ENCODE data around the gene KRTAP12-1. TPM values are rescaled to one million over a fixed set of nuclear protein-coding genes. Genes with fewer than 3 reads are reported as not detected.
"Not testable (repeated sequence)": the region's sequence is repeated elsewhere in the genome, so short reads cannot be mapped to it uniquely, and the experiment has no call there.

The KRTAP12-1 gene
- total RNA-seq, 1 donor from 2014 or later, result not detected

- Mint-ChIP-seq H3K27ac (ENCODE audit: unreplicated experiment) (peak overlapping the region; percentile 67), H3K4me3 (no peak overlapping the region), H3K36me3 (ENCODE audit: low read depth) (peaks cover 6% of the 10 kb centered on the region), H3K27me3 (ENCODE audit: low read depth) (peaks cover 46% of the 10 kb centered on the region), H3K4me1 (peaks cover 33% of the 10 kb centered on the region), H3K9me3 (peaks cover 6% of the 10 kb centered on the region)
- no peak for DNase-seq (ENCODE audit: low read depth, low spot score)
- TF ChIP-seq, protein P1, sequence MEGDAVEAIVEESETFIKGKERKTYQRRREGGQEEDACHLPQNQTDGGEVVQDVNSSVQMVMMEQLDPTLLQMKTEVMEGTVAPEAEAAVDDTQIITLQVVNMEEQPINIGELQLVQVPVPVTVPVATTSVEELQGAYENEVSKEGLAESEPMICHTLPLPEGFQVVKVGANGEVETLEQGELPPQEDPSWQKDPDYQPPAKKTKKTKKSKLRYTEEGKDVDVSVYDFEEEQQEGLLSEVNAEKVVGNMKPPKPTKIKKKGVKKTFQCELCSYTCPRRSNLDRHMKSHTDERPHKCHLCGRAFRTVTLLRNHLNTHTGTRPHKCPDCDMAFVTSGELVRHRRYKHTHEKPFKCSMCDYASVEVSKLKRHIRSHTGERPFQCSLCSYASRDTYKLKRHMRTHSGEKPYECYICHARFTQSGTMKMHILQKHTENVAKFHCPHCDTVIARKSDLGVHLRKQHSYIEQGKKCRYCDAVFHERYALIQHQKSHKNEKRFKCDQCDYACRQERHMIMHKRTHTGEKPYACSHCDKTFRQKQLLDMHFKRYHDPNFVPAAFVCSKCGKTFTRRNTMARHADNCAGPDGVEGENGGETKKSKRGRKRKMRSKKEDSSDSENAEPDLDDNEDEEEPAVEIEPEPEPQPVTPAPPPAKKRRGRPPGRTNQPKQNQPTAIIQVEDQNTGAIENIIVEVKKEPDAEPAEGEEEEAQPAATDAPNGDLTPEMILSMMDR (conservative IDR thresholded peaks at IDR 0.05), result no peak
These were observed 13.2 kb upstream of the KRTAP12-1 start for GRCh38 chr21:44695184-44695583.

DNA sequence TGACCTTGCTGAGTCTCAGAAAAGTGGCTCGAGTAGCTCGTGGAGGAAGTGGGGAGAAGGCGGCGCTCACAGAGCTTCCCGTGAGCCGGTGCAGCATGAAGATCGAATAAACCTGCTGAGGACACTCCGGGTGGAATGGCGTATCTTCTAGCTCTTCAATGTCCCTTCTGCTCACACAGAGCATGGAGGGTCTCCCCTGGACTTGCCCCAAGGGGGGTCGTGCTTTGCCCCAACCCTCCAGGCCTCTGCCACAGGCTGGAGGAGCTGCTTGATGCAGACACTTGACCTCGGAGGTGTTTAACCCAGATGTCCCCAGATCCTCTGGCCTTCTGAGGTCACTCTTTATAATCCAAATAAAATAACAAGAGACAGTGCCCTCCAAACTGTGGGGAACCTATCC lies 12.8 kb upstream of the KRTAP12-1 start:
- Mint-ChIP-seq H3K27ac (ENCODE audit: unreplicated experiment) (no peak overlapping the region), H3K27me3 (ENCODE audit: low read depth) (peaks cover 45% of the 10 kb centered on the region), H3K9me3 (peaks cover 6% of the 10 kb centered on the region), H3K4me1 (peaks cover 29% of the 10 kb centered on the region), H3K36me3 (ENCODE audit: low read depth) (peaks cover 6% of the 10 kb centered on the region), H3K4me3 (no peak overlapping the region)
- TF ChIP-seq, protein P1 (conservative IDR thresholded peaks at IDR 0.05), result no peak
- no peak for DNase-seq (ENCODE audit: low read depth, low spot score)

DNA sequence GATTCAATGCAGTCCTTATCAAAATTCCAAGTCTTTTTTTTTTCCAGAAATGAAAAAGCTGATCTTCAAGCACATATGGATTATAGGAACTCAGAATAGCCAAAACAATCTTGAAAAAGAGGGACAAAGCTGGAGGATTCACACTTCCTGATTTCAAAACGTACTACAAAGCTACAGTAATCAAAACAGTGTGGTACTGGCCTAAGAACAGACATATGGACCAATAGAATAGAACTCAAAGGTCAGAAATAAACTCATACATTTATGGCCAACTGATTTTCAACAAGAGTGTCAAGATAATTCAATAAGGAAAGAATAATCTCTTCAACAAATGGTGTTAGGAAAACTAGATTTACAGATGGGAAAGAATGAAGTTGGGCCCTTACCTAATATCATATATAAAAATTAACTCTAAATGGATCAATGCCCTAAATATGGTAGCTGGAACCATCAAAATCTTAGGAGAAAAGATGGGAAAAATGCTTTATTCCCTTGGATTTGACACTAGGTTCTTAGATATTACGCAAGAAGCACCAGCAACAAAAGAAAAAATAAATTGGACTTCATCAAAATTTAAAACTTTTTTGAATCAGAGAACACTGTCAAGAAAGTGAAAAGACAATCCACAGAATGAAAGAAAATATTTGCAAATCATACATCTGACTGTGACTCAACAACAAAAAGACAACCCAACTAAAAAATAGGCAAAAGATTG lies 11.0 kb upstream of the KRTAP12-1 start:
- peaks cover 17% of the 10 kb centered on the region for H3K4me1 Mint-ChIP-seq
- H3K27me3 Mint-ChIP-seq (ENCODE audit: low read depth), result peaks cover 38% of the 10 kb centered on the region
- H3K4me3 Mint-ChIP-seq, result no peak overlapping the region
- peaks cover 6% of the 10 kb centered on the region for H3K9me3 Mint-ChIP-seq
- H3K27ac Mint-ChIP-seq (ENCODE audit: unreplicated experiment), result no peak overlapping the region
- TF ChIP-seq, protein P1 (conservative IDR thresholded peaks at IDR 0.05), result no peak
- peaks cover 6% of the 10 kb centered on the region for H3K36me3 Mint-ChIP-seq (ENCODE audit: low read depth)
- no peak for DNase-seq (ENCODE audit: low read depth, low spot score)

GRCh38 chr21:44691686-44692085 lies 9.7 kb upstream of the KRTAP12-1 start:
- no peak overlapping the region for H3K27ac Mint-ChIP-seq (ENCODE audit: unreplicated experiment)
- DNase-seq (ENCODE audit: low read depth, low spot score), result no peak
- peaks cover 16% of the 10 kb centered on the region for H3K4me1 Mint-ChIP-seq
- H3K9me3 Mint-ChIP-seq, result peaks cover 6% of the 10 kb centered on the region
- no peak overlapping the region for H3K4me3 Mint-ChIP-seq
- H3K36me3 Mint-ChIP-seq (ENCODE audit: low read depth), result peaks cover 6% of the 10 kb centered on the region
- TF ChIP-seq, protein P1 (conservative IDR thresholded peaks at IDR 0.05), result no peak
- peaks cover 43% of the 10 kb centered on the region for H3K27me3 Mint-ChIP-seq (ENCODE audit: low read depth)

- not testable (repeated sequence) for H3K4me3 Mint-ChIP-seq; H3K4me1 Mint-ChIP-seq; H3K9me3 Mint-ChIP-seq; DNase-seq (ENCODE audit: low read depth, low spot score); H3K36me3 Mint-ChIP-seq (ENCODE audit: low read depth); H3K27ac Mint-ChIP-seq (ENCODE audit: unreplicated experiment)
- H3K27me3 Mint-ChIP-seq (ENCODE audit: low read depth), result peaks cover 46% of the 10 kb centered on the region
These were observed 7.8 kb upstream of the KRTAP12-1 start for GRCh38 chr21:44689740-44690139.

DNA sequence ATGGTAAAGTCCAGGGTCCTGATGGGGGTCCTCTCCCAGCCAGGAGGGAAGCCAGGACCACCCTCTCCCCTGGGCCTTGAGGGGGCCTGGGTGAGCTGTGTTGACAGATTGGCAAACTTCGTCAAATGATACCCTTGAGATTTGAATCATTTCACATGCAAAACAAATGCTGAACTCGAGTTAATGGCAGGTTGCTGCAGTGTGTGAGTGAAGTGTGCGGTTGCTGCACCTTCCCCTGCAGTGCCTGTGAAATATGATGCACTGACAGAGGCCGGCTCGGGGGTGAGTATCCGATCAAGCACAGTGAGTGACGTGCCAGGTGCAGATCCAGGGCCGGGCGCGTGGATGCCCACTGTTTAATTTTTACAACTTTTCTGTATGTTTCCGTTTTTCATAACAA lies 5.7 kb upstream of the KRTAP12-1 start:
- Mint-ChIP-seq H3K27ac (ENCODE audit: unreplicated experiment) (no peak overlapping the region), H3K4me3 (no peak overlapping the region), H3K4me1 (peaks cover 6% of the 10 kb centered on the region), H3K27me3 (ENCODE audit: low read depth) (peaks cover 59% of the 10 kb centered on the region), H3K36me3 (ENCODE audit: low read depth) (peaks cover 2% of the 10 kb centered on the region), H3K9me3 (peaks cover 3% of the 10 kb centered on the region)
- DNase-seq (ENCODE audit: low read depth, low spot score), result no peak
- TF ChIP-seq, protein P1 (conservative IDR thresholded peaks at IDR 0.05), result no peak
